Natural killer cell treated with Interleukin-12 subunit alpha and Interleukin-12 subunit beta and Interleukin-15 and Interleukin-18, amount 100 ng/mL, for 72 hours (primary cell): ENCODE results near the gene SLC52A3. TPM values are rescaled to one million over a fixed set of nuclear protein-coding genes. Genes with fewer than 3 reads are reported as not detected.
"Not testable (repeated sequence)": the region's sequence is repeated elsewhere in the genome, so short reads cannot be mapped to it uniquely, and the experiment has no call there.

Experiments
- ATAC-seq, 2 donors: fragments of 150-1000 bp; cut with Tn5 transposase in 1 of 2; sonication (Bioruptor Pico), chemical (Tn5 transposase) in 1 of 2; 2 replicates each; pipeline ENCODE4 v1.10.0; 2021
- DNase-seq: peaks from one replicate; pipeline ENCODE4 v3.0.0; 2022; ENCODE audit warnings: low spot score
- H3K27ac Mint-ChIP-seq, 2 donors: 1 replicate in 1 of 2; 2 replicates in 1 of 2; pipeline ENCODE4 v1.8.0; 2022; ENCODE audit warnings: mixed read lengths in 2 of 2, mild to moderate bottlenecking in 1 of 2, moderate library complexity in 1 of 2
- H3K27me3 Mint-ChIP-seq, 2 donors: 1 replicate in 1 of 2; 2 replicates in 1 of 2; pipeline ENCODE4 v1.8.0; 2022; ENCODE audit warnings: mixed read lengths in 2 of 2
- H3K36me3 Mint-ChIP-seq: one replicate; pipeline ENCODE4 v1.8.0; 2022; ENCODE audit warnings: mixed read lengths
- H3K4me1 Mint-ChIP-seq, 2 donors: 1 replicate in 1 of 2; 2 replicates in 1 of 2; pipeline ENCODE4 v1.8.0; 2022; ENCODE audit warnings: low read depth in 2 of 2, mixed read lengths in 2 of 2, mild to moderate bottlenecking in 1 of 2
- H3K4me3 Mint-ChIP-seq: one replicate; pipeline ENCODE4 v1.8.0; 2022; ENCODE audit warnings: mixed read lengths
- H3K9me3 Mint-ChIP-seq: 2 replicates; pipeline ENCODE4 v1.8.0; 2022; ENCODE audit warnings: mixed read lengths
- total RNA-seq, 2 donors: library from RNA; stranded (reverse); gene quantifications; one replicate each; pipeline ENCODE4 v1.2.3, GENCODE V29; 2022

SLC52A3 gene
- total RNA-seq, 2 donors from 2014 or later, result not detected

DNA sequence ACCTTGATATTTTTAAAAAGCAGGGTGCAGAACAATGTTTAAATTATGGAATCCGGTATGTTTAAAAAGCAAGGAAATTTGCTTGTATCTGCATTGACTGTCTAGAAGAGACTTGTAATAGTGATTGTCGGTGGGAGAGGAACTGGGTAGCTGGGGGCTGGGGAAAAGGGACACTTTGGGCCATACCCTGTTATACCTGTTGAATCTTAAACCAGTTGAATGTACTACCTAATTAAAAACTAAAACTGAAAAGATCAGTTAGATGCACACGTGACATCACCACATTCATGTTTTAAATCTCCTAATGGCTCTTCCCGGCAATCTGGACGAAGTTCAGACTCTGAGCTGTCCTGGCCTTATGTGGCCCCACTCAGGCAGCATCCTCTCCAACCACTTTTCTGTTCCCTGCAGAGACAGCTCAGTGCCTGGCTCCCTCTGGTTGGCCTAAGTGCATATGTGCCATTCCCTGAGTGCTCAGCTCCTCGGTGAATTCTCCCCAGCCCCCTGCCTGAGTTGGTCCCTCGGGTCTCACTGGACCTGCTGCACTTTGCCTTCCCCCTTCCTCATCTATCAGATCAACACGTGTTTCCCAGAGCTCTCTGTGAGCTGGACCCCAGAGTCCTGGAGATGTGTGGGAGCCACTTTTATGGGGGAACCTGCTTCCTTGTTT lies 36.3 kb downstream of the SLC52A3 start:
- Mint-ChIP-seq H3K4me3 (no peak overlapping the region), H3K36me3 (no peaks in the 10 kb centered on the region), H3K9me3 (no peaks in the 10 kb centered on the region), H3K27me3 (peaks cover 26 to 28% of the 10 kb centered on the region in 2 donors), H3K27ac (no peak overlapping the region), H3K4me1 (no peaks in the 10 kb centered on the region)
- ATAC-seq (no peak), DNase-seq (no peak)

DNA sequence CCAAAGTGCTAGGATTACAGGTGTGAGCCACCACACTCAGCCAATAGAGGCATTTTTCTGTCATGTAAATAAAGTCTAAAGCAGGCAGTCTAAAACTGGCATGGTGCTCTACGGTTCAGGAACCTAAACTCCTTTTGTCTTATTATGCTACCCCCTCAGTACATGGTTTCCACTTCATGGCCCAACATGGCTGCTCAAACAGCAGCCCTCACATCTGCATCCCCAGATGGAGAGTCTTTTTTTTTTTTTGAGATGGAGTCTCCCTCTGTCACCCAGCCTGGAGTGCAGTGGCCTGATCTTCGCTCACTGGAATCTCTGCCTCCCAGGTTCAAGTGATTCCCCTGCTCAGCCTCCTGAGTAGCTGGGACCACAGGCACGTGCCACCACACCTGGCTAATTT lies 38.3 kb downstream of the SLC52A3 start:
- Mint-ChIP-seq H3K4me3 (no peak overlapping the region), H3K27me3 (peaks cover 28 to 36% of the 10 kb centered on the region in 2 donors), H3K36me3 (no peaks in the 10 kb centered on the region), H3K4me1 (no peaks in the 10 kb centered on the region), H3K27ac (no peak overlapping the region), H3K9me3 (no peaks in the 10 kb centered on the region)
- no peak for ATAC-seq
- DNase-seq, result no peak

DNA sequence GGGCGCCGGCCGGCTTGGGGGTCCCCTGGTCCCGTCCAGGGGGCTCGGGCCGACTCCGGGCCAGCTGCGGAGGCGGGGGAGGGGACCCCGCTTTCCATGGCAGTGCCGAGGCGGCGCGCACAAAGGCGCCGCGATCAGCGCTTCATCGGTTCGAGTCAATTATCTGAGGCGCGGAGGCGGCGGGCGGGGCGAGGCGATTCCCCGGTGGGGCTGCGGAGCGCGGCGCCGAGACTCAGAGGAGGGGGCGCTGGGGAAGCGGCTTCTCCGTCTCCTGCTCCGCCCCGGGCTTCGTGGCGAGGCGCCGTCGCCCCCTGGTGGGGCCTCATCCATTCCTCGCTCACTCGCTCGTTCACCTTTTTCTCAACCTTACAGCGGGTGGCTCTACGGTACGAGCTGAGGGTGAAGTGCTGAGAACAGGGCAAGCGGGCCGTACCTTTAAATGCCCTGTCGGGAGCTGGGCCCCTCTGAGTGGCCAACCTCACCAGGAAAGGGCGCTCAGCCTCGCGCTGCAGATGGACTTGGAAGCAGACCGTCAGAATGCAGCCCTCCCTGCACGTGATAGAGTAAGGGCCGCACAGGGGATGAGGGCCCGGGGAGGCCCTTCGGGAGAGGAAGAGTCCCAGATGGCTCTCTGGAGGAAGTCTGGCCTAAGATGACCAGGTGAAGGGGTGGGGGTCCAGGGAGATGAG lies 39.9 kb downstream of the SLC52A3 start:
- Mint-ChIP-seq H3K9me3 (no peaks in the 10 kb centered on the region), H3K36me3 (no peaks in the 10 kb centered on the region), H3K27me3 (peaks cover 36 to 40% of the 10 kb centered on the region in 2 donors), H3K27ac (no peak overlapping the region), H3K4me1 (no peaks in the 10 kb centered on the region), H3K4me3 (no peak overlapping the region)
- ATAC-seq, result peak; percentile 25 to 48
- no peak for DNase-seq

DNA sequence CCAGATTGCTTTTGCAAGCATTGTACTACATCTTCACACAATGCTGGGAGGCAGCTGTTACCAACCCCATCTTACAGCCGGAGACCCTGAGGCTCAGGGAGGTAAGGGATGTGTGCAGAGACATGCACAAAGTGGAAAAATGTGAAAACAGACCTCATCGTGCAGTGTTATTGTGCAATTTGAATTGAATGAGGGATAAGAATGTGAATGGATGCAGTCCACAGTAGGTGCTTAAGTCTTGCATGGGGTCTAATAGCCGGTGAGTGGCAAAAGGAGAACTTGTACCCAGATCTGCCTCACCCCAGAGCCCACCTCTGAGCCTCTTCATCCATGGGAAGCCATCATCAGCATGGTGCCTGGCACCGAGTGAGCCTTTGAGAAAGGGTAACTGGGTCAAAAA lies 42.1 kb downstream of the SLC52A3 start:
- no peak for ATAC-seq
- Mint-ChIP-seq H3K27me3 (peaks cover 41 to 44% of the 10 kb centered on the region in 2 donors), H3K36me3 (no peaks in the 10 kb centered on the region), H3K4me3 (no peak overlapping the region), H3K4me1 (no peaks in the 10 kb centered on the region), H3K27ac (no peak overlapping the region), H3K9me3 (no peaks in the 10 kb centered on the region)
- no peak for DNase-seq

DNA sequence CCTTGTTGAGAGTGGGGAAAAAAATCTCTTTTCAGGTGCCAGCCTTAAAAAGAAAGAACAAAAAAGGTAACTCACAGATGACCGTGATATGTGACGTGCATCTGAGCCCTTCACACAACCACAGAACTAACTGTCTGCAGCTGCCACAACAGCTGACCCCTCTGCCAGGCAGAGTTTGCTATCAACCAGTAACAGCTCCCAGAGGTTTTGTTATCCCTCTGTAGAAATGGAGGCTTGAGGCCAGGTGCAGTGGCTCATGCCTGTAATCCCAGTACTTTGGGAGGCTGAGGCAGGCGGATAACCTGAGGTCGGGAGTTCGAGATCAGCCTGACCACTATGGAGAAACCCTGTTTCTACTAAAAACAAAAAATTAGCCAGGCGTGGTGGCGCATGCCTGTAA lies 42.8 kb downstream of the SLC52A3 start:
- Mint-ChIP-seq H3K27ac (no peak overlapping the region), H3K27me3 (peaks cover 41 to 42% of the 10 kb centered on the region in 2 donors), H3K36me3 (no peaks in the 10 kb centered on the region), H3K4me1 (no peaks in the 10 kb centered on the region), H3K9me3 (no peaks in the 10 kb centered on the region), H3K4me3 (no peak overlapping the region)
- DNase-seq (no peak), ATAC-seq (no peak)

DNA sequence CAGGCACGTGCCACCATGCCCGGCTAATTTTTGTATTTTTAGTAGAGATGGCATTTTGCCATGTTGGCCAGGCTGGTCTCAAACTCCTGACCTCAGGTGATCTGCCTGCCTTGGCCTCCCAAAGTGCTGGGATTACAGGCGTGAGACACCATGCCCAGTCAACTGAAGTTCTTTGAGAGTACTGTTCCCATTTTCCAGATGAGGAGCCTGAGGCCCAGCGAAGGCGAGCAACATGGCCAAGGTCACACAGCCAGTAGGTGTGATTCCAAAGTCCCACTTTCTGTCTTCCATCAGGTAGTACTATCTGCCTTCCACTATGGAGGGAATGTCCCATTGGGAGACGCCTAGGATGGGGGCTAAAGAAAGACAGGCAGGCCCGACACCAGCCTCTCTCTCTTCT lies 43.5 kb downstream of the SLC52A3 start:
- not testable (repeated sequence) for H3K27ac Mint-ChIP-seq, DNase-seq, H3K9me3 Mint-ChIP-seq, ATAC-seq, H3K36me3 Mint-ChIP-seq, H3K4me1 Mint-ChIP-seq, H3K4me3 Mint-ChIP-seq
- H3K27me3 Mint-ChIP-seq, result peaks cover 37 to 47% of the 10 kb centered on the region in 2 donors

DNA sequence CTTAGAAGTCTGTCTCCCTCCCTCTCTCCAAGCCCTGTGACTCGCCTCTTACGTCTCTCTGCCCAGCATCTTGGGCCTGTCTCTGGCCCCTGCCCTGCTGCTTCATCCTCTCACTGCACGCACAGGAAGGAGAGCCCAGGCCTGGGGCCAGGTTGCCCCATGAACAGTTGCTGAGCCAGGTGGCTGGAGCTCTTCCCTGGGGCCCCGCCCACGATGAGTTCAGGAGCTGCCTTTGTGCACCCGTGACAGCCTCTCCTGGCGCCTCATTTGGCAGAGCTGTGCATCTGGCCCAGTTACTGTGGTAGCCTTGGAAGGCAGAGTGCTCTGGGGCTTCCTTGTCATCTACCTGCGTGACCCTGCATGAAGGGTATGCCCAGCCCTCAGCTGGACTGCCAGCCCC lies 44.5 kb downstream of the SLC52A3 start:
- H3K27me3 Mint-ChIP-seq, result peaks cover 37 to 45% of the 10 kb centered on the region in 2 donors

DNA sequence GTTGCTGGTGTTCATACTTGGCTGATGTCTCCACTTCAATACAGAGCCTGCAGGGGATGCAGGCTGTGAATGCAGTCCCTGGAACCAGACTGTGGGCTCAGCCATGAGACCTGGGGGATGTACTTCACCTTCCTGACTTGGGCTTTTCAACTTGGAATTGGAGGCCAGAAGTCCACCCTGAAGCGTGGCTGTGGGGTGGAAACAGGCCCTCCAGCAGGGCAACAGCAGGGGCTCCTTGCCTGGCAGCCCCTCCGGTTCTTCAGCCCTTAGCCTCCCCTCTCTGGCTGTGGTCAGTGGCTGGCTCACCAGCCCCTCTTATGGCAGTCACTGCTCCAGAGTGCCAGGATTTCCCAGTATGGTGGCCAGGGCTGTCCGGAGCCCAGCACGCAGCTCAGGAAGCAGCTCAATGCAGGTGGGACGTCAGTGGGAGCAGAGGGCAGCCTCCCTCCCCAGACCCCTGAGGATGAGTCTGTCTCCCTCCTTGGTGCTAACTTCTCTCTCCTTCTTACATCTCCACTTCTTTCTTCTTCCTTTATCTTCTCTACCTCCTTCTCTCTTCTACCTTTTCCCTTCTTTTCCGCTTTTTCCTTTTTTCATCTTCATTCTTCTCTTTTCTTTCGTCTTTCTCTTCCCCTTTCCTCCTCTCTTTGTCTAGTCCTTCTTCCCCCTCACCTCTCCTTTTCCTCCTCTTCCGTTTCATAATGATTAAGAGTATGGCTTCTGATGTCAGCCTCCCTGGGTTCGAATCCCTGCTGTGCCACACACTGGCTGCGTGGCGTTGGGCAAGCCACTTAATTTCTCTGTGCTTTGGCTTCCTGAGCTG lies 45.3 kb downstream of the SLC52A3 start:
- DNase-seq, result no peak
- Mint-ChIP-seq H3K27ac (no peak overlapping the region), H3K4me1 (no peaks in the 10 kb centered on the region), H3K27me3 (peaks cover 34 to 42% of the 10 kb centered on the region in 2 donors), H3K9me3 (no peaks in the 10 kb centered on the region), H3K4me3 (no peak overlapping the region), H3K36me3 (no peaks in the 10 kb centered on the region)
- peak in 1 of 2 donors; percentile 37 for ATAC-seq

More for the DNA sequence above, 44.5 kb downstream of the SLC52A3 start:
- DNase-seq (no peak), ATAC-seq (no peak)
- no peak overlapping the region for H3K4me3 Mint-ChIP-seq
- no peak overlapping the region for H3K27ac Mint-ChIP-seq
- H3K4me1 Mint-ChIP-seq, result no peaks in the 10 kb centered on the region
- no peaks in the 10 kb centered on the region for H3K36me3 Mint-ChIP-seq
- no peaks in the 10 kb centered on the region for H3K9me3 Mint-ChIP-seq

DNA sequence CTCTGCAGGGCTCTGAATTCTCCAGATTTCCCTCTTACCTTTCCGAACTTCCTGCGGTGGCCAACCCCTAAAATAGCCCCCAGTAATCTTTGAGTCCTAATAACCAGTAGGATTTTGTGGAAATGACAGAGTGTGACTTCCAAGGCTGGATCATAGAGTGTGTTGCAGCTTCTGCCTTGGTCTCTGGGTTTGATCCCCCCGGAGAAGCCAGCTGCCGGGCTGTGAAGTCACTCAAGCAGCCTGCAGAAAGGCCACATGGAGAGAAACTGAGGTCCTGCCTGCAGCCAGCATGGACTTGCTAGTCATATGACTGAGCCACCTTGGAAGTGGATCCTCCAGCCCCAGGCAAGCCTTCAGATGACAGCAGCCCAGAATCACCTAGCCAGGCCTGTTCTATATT lies 46.4 kb downstream of the SLC52A3 start:
- no peaks in the 10 kb centered on the region for H3K9me3 Mint-ChIP-seq
- no peaks in the 10 kb centered on the region for H3K36me3 Mint-ChIP-seq
- H3K27me3 Mint-ChIP-seq, result peaks cover 34 to 45% of the 10 kb centered on the region in 2 donors
- no peak overlapping the region for H3K27ac Mint-ChIP-seq
- ATAC-seq, result no peak
- no peaks in the 10 kb centered on the region for H3K4me1 Mint-ChIP-seq
- no peak for DNase-seq
- no peak overlapping the region for H3K4me3 Mint-ChIP-seq

DNA sequence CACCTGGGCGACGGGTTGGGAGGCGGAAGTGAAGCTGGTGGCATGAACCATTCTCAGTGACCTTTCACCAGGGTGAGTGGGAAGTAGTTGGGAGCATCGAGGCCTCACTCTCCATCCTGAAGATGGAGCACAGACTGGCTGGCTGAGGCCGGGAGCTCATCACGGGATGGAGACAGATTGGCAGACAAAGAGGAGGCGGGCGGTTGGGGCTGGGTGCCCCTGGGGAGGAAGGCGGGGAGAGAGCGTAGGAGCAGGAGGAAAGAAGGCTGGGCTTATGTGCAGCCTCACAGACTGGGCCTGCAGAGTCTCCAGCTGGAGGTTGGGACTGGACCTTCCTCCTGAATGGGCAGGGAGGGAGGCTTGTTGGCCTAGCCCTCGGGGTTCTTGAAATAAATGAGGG lies 48.5 kb downstream of the SLC52A3 start:
- H3K27ac Mint-ChIP-seq, result no peak overlapping the region
- DNase-seq (no peak), ATAC-seq (no peak)
- no peaks in the 10 kb centered on the region for H3K36me3 Mint-ChIP-seq
- no peaks in the 10 kb centered on the region for H3K9me3 Mint-ChIP-seq
- H3K4me3 Mint-ChIP-seq, result no peak overlapping the region
- no peaks in the 10 kb centered on the region for H3K4me1 Mint-ChIP-seq
- H3K27me3 Mint-ChIP-seq, result peaks cover 28 to 49% of the 10 kb centered on the region in 2 donors

DNA sequence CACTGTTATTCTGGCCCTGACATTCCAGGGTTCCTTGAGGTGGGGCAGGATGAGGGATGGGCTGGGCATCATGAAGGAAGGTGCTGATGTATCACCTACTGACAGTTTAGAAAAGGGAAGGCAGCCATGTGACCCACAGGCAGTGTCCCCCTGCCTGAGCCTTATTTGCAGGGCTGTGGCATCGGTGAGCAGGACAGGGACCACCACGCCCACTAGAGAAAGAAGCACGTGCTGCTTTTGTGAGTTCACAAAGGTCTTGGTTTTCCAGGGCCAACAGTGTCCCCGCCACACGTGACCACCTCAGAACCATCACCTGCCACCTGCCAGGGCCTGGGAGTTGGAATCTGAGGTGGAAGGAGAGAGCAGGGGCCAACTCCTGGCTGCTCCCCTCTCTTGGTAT lies 49.2 kb downstream of the SLC52A3 start:
- Mint-ChIP-seq H3K4me3 (no peak overlapping the region), H3K36me3 (no peaks in the 10 kb centered on the region)

DNA sequence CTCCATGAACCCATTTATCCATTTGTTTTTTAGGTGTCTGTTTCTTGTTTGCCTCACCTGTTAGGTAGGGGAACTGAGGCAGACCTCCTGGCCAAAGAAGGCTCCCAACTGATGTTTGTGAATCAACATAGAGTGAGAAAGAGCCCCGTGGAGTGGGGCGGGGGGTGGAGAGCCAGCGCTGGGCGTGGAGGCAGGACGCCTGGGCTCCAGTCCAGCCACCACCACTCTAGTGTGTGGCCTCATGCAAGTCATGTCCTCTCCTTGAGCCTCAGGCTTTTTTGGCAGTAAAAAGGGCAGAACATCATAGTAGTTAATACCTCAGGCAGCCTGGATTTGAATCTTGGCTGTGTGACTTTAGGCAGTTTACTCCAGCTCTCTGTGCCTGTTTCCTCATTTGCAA lies 50.5 kb downstream of the SLC52A3 start:
- ATAC-seq, result no peak
- H3K36me3 Mint-ChIP-seq, result no peaks in the 10 kb centered on the region
- H3K9me3 Mint-ChIP-seq, result no peaks in the 10 kb centered on the region
- H3K4me3 Mint-ChIP-seq, result no peak overlapping the region
- no peaks in the 10 kb centered on the region for H3K4me1 Mint-ChIP-seq
- H3K27ac Mint-ChIP-seq, result no peak overlapping the region
- H3K27me3 Mint-ChIP-seq, result peaks cover 26 to 44% of the 10 kb centered on the region in 2 donors
- DNase-seq, result no peak

More for the DNA sequence above, 49.2 kb downstream of the SLC52A3 start:
- DNase-seq (no peak), ATAC-seq (no peak)
- no peak overlapping the region for H3K27ac Mint-ChIP-seq
- peaks cover 28 to 48% of the 10 kb centered on the region in 2 donors for H3K27me3 Mint-ChIP-seq
- H3K9me3 Mint-ChIP-seq, result no peaks in the 10 kb centered on the region
- no peaks in the 10 kb centered on the region for H3K4me1 Mint-ChIP-seq

DNA sequence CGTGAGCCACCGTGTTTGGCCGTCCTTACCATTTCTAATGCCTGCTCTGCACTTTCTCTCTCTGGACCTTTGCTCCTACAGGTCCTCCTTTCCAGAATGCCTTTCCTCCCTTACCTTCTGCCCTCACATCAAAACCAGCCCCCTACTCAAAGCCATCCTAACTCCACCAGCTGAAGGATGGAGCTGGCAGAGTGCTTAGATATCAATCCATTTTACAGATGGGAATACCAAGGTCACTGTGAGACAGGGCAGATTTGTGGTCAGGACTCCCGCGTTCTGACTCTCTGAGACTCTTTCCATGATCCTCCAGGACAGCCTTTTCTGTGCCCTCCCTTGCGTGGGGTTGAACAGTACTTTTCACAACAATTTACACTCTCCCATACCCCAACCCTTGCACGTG lies 51.0 kb downstream of the SLC52A3 start:
- H3K27ac Mint-ChIP-seq, result no peak overlapping the region
- no peaks in the 10 kb centered on the region for H3K4me1 Mint-ChIP-seq
- no peak overlapping the region for H3K4me3 Mint-ChIP-seq

DNA sequence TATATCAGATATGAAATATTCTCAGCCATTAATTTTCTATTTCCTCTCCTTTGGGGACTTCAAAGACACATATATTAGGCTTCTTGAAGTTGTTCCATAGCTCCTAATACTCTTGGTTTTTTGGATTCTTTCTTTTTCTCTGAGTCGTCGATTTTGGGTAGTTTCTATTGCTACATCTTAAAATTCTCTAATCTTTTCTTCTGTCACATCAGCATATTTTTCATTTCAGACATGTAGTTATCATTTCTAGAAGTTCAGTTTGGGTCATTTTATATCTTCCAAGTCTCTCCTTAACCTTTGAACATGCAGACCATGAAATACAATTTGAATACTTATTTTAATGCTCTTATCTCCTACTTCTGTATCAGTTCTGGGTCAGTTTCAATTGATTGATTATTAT lies 53.8 kb downstream of the SLC52A3 start:
- DNase-seq, result no peak
- no peak for ATAC-seq
- Mint-ChIP-seq H3K4me1 (no peaks in the 10 kb centered on the region), H3K36me3 (no peaks in the 10 kb centered on the region), H3K4me3 (no peak overlapping the region), H3K27me3 (peaks cover 26 to 33% of the 10 kb centered on the region in 2 donors), H3K9me3 (peaks cover under 1% of the 10 kb centered on the region), H3K27ac (no peak overlapping the region)

More for the DNA sequence above, 51.0 kb downstream of the SLC52A3 start:
- Mint-ChIP-seq H3K36me3 (no peaks in the 10 kb centered on the region), H3K27me3 (peaks cover 26 to 44% of the 10 kb centered on the region in 2 donors), H3K9me3 (no peaks in the 10 kb centered on the region)
- no peak for ATAC-seq
- DNase-seq, result no peak
